Testis (tissue), 2 donors: ENCODE results near the gene CALB2.

ENCODE experiments used
- CTCF ChIP-seq, 3 experiments: fragments of 450-650 bp in 2 of 3; fragments of 200-600 bp in 1 of 3; sonication (generic) in 1 of 3; IDR thresholded peaks; one replicate each; pipeline ENCODE4 v1.5.1; 2016 to 2019; ENCODE audit warnings: antibody characterized with exemption in 3 of 3, mild to moderate bottlenecking in 2 of 3, moderate library complexity in 1 of 3
- POLR2A ChIP-seq: fragments of 450-650 bp; IDR thresholded peaks from one replicate; pipeline ENCODE4 v1.6.1; 2017; ENCODE audit warnings: antibody characterized with exemption, mild to moderate bottlenecking, moderate library complexity

GRCh38 chr16:71348262-71349085 lies 10.0 kb upstream of the CALB2 start:
- TF ChIP-seq CTCF (IDR thresholded peaks at IDR 0.05) = no peak
- TF ChIP-seq POLR2A = no peak
